HuH-7 (cell line): ENCODE results near the gene TUBB6.
A peak's percentile ranks its signal among the peaks of the same experiment; 100 is the strongest.

Experiments used
- DNase-seq: peaks from one replicate; pipeline ENCODE4 v3.0.0; 2011; ENCODE audit warnings: low spot score

Gene TUBB6

GRCh38 chr18:12307701-12308385 is at the start of gene TUBB6:
Gene TUBB6 (plus strand): TSS chr18:12308241. CDS start chr18:12308293, 52 bp downstream.
- DNase-seq, result peak; percentile 91

GRCh38 chr18:12258719-12259705 is 49.0 kb upstream of the TUBB6 start:
- DNase-seq, result no peak

GRCh38 chr18:12262748-12263147 is 45.3 kb upstream of the TUBB6 start:
- no peak for DNase-seq

- DNase-seq, result no peak
Observed at GRCh38 chr18:12264864-12265263, 43.2 kb upstream of the TUBB6 start.

GRCh38 chr18:12271376-12272235 is 36.4 kb upstream of the TUBB6 start:
- peak; percentile 99 for DNase-seq

- DNase-seq, result no peak
Observed at GRCh38 chr18:12274793-12275192, 33.2 kb upstream of the TUBB6 start.

GRCh38 chr18:12276736-12277554 is 31.1 kb upstream of the TUBB6 start:
- no peak for DNase-seq

GRCh38 chr18:12278215-12278671 is 29.8 kb upstream of the TUBB6 start:
- peak; percentile 64 for DNase-seq

- DNase-seq, result peak; percentile 76
Observed at GRCh38 chr18:12278741-12279682, 29.0 kb upstream of the TUBB6 start.

GRCh38 chr18:12279781-12280531 is 28.1 kb upstream of the TUBB6 start:
- DNase-seq, result no peak

GRCh38 chr18:12281861-12282260 is 26.2 kb upstream of the TUBB6 start:
- no peak for DNase-seq

- DNase-seq, result no peak
Observed at GRCh38 chr18:12282442-12283039, 25.5 kb upstream of the TUBB6 start.

GRCh38 chr18:12283256-12283655 is 24.8 kb upstream of the TUBB6 start:
- DNase-seq, result peak; percentile 89

GRCh38 chr18:12283666-12284065 is 24.4 kb upstream of the TUBB6 start:
- DNase-seq, result no peak

- DNase-seq, result no peak
Observed at GRCh38 chr18:12287131-12287681, 20.8 kb upstream of the TUBB6 start.

- peak; percentile 79 for DNase-seq
Observed at GRCh38 chr18:12287684-12288402, 20.2 kb upstream of the TUBB6 start.

- no peak for DNase-seq
Observed at GRCh38 chr18:12288403-12288755, 19.7 kb upstream of the TUBB6 start.

GRCh38 chr18:12290086-12290485 is 18.0 kb upstream of the TUBB6 start:
- no peak for DNase-seq
